Umbilical cord (tissue), 2 donors: Measurements from ENCODE around the gene MZF1. TPM values are rescaled to one million over a fixed set of nuclear protein-coding genes. Genes with fewer than 3 reads are reported as not detected.

Experiments
- DNase-seq: peaks from one replicate; pipeline ENCODE4 v3.0.0-alpha.2; 2015; ENCODE audit warnings: low spot score
- total RNA-seq: library from RNA; depleted of rRNA; stranded (reverse); fragments of >200 nt; gene quantifications from one replicate; pipeline ENCODE4 v1.2.3, GENCODE V29; 2014; ENCODE audit warnings: low replicate concordance; ENCODE audit not compliant: insufficient read depth

Gene MZF1
- total RNA-seq, 1 donor from 2014 or later, result 11.1 TPM

- no peak for DNase-seq
These were observed 2.2 kb downstream of the MZF1 start for GRCh38 chr19:58570770-58571574.

GRCh38 chr19:58569943-58570670 is 3.0 kb downstream of the MZF1 start:
- no peak for DNase-seq

- DNase-seq, result no peak
These were observed 3.8 kb downstream of the MZF1 start for GRCh38 chr19:58569191-58569942.

DNA sequence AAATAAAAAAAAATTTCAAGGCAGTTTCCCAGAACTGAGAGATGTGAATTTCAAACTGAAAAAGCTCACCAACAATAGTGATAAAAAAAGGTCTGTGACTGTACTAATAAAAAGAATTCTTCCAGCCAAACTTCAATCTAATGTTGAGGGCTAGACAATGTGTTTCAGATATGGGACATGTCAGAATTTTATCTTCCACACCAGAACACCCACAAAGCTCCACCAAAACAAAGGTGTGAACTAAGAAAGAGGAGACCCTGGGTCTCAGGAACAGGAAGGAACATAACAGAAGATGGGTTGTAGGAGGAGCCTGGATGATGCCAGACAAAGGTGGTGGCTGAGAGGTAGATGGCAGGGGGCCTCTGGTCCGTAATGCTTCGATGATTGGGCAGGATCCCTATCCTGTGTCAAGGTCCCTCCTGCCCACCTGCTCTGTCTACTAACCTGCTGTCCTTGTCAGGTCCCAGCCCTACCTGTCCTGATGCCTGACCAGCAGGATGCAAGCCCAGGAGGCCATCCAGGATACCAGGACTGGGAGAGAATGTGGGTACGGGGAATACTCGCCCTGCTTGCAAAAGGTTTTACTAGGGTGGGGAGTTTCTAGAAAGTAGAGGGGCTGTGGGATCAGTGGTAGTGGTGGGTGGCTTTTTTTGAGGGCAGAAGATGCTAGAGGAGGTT is 4.5 kb downstream of the MZF1 start:
- no peak for DNase-seq

GRCh38 chr19:58566989-58567388 is 6.1 kb downstream of the MZF1 start:
- DNase-seq, result no peak

DNA sequence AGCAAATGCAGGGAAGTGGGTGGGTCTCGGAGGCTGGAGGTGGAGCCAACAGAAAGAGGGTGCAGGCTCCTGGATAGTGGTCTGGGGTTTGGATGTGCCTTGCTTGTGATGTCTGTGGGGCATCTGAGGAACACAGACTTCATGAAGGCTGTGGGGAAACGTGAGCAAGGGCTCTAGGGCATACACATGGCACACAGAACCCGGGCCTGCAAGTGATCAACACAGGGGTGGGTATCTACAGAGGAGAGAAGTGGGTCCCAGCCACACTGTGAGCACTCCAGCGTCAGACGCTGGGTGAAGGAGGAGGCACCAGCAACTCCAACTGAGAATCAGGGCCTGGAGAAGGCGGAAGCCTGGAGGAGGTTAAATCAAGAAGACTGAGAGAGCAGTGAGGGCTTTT is 9.3 kb downstream of the MZF1 start:
- no peak for DNase-seq

DNA sequence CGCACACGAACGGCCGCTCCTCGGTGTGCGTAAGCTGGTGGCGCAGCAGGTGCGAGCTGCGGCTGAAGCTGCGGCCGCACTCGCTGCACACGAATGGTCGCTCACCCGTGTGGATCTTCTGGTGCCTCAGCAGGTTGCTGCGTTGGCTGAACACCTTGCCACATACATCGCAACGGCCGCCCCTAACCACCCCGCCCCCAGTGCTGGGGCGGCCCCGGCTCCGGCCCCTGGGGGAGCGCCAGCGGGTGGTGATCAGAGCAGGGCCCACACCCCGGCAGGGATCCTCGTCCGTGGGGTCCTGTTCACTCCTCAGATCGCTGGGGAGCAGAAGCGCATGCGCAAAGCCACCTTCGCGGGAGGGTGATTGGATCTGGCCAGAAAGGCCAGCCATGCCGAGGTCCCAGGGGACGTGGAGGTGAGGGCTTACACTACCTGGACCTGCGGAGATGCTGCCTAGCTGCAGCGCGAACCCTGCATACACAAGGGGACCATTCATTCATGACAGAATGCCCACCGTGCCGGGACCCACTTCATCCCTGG is 10.0 kb downstream of the MZF1 start:
- DNase-seq, result no peak

DNA sequence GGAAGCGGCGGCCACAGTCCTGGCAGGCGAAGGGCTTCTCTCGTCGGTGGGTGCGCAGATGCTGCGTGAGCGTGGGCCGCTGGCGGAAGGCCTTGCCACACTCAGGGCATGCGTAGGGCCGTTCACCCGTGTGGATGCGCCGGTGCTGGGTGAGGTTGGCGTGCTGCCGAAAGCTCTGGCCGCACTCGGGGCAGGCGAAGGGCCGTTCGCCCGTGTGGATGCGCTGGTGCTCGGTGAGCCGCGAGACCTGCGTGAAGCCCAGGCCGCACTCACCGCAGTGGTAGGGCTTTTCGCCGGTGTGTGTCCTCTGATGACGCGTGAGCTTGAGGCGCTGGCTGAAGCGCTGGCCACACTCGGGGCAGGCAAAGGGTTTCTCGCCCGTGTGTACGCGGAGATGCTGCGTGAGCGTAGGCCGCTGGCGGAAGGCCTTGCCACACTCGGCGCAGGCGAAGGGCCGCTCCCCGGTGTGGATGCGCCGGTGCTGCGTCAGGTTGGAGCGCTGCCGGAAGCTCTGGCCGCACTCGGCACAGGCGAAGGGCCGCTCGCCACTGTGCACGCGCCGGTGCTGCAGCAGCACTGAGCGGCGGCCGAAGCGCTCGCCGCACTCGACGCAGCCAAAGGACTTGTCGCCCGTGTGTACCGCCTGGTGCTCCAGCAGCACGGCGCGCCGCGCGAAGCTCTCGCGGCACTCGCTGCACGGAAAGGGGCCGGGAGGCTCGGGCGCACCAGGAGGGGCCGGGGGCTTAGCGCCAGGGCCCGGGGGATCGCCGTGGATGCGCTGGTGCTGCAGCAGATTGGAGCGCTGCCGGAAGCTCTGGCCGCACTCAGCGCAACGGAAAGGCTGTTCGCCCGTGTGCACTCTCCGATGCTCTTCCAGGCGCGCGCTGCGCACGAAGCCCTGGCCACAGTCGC is 10.8 kb downstream of the MZF1 start:
- DNase-seq, result no peak

DNA sequence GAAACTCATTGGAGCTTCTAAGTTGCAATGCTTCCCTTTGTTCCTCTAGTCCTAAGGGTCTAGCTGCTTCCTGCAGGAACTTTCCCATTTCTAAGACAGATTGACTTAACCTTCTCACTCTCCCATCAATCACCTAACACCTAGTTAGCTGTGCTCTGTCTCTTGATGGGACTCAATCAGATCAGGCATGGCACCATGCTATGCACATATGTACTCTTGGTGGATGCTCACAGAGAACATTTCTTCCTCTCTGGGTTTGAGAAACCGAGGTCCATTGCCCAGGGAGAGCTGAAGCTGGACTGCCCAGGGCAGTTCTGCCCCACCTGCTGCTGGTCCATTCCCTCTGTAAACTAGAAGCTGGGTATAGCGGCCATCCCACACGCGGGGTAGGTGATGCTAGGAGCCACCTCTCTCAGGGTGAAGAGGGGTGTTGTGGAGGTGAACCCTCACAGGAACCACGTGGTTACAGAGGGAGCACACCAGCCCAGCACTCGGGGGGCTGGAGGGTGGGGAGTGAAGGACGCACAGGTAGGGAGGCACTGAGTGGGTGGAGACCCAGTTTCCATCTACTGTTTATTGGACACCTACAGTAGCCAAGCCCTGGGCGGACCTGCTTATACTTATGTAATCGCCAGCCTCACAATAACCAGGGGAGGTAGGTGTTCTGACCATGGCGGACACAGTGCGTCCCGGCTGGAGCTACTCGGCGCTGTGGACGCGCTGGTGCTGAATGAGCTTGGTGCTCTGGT is 11.6 kb downstream of the MZF1 start:
- no peak for DNase-seq

DNA sequence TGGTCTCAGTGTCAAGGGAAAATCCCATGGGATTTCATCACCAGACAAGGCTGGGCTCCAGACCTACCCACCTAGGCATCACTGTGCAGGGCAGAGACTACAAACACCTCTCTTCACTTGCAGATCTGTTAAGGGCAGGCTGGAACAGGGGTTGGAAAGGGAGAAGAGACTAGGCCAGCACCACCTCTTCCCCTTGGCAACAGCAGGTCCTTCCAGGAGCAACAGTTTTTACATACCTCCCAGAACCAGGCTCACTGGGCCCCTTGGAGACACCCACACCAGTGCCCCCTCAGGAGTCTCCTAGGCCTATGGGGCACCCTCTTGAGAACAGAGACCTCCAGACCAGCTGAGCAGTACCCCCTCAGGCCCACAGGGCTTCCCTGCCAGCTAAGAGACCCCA is 12.2 kb downstream of the MZF1 start:
- DNase-seq, result no peak

DNA sequence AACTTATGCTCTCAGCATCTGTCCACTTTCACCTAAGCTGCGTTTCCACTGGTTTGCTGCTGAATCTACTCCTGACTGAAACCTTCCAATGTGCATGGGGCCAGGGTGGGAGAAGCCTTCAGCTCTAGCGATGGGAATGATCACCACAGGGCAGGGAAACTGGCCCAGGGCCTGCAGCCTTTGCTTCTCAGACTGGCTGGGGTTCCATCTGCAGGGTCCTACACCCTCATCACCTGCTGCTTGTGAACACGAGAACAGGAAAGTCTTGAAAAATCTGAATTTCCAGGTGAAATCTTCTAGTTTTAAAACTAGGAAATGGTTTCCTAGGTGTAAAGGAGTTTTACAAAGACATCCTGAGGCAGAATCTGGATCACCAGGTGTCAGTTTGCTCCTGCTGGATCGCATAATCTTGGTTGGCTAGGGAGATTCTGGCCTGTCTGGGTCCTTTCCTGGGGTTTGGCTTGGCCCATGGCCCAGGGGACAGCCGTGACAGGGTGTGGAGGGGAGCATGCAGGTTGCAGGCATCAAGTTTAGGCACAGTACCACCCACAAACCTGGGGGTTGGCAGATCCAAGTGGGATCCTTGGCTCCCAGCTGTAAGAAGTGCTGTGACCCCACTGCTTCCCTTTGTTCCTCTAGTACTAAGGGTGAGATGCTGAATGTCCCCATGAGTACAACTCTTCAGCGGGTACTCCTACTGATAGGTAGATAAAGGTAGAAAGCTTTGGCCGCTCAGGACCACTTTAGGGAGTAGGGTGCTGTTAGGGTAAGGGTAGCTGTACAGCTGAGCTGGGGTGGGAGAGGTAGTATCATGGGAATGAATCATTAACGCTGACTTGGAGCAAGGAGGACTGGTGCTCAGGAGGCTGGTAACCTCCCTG is 12.9 kb downstream of the MZF1 start:
- no peak for DNase-seq

GRCh38 chr19:58559275-58560006 is 13.7 kb downstream of the MZF1 start:
- DNase-seq, result peak; percentile 97

GRCh38 chr19:58558623-58559274 is 14.4 kb downstream of the MZF1 start:
- peak; percentile 99 for DNase-seq

DNA sequence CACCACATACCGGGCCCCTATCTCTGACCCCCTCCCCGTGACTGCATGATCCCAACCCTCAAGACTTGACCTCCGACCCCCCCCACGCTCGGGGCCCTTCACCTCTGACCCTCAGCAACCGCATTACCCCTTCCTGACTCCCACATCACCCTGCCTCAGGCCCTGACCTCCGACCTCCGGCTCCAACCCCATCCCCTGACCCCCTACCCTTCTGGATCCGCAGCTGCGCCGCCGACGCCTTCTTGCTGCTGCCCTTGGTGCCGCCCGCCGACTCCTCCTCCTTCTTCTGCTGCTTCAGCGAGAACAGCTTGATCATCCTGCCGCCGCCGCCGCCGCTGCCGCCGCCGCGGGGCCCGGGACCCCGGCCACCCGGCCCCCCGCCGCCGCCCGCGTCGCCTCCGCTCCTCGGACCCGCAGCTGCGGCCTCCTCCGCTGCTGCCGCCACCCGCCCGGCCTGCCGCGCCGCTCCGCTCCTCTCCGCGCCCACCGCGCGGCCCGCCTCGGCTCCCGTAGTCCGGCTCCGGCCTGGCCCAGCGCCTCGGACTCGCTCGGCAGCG is 15.0 kb downstream of the MZF1 start, which contains the start of gene UBE2M:
Gene UBE2M (minus strand): TSS at position 546 of the 557 bp plus-strand sequence. CDS start 230 bp downstream, at position 316.
- DNase-seq, result no peak

- DNase-seq, result no peak
These were observed 15.7 kb downstream of the MZF1 start for GRCh38 chr19:58557221-58558065.

DNA sequence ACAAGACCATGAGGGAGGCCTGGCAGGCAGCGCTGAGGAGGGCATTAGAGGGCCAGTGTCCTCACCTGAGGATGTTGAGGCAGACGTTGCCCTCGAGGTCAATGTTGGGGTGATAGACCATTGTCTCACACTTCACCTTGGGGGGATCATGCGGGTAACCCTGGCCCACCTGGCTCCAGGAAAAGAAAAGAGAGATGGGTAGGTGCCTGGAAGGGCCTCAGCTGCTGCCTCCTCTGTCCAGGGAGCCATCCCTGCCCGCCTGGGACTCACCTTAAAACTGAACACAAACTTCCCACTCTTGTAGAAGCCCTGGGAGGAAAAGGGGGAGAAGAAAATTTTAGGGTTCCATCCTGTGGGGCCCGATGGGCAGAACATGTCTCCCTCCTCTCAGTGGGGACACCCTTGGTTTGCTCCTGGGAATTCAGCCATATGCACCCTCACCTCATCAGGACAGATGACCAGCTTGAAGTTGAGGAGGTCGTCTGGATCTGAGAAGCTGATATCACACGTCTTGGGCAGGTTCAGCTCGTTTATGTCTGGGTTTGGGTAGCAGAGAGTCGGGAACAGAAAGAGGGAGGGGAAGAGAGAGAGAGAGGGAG is 16.4 kb downstream of the MZF1 start:
- no peak for DNase-seq
